Rectal smooth muscle tissue (tissue), 1 donor: ENCODE results near the gene GPS2.

Experiments
- H3K27ac ChIP-seq: one replicate; pipeline ENCODE4 v1.7.0; 2013; ENCODE audit warnings: low read depth, low read length, inconsistent platforms
- H3K27me3 ChIP-seq: one replicate; pipeline ENCODE4 v1.7.0; 2013; ENCODE audit warnings: low read length; ENCODE audit not compliant: control insufficient read depth, insufficient read depth
- H3K36me3 ChIP-seq: one replicate; pipeline ENCODE4 v1.7.0; 2013; ENCODE audit warnings: low read length; ENCODE audit not compliant: control insufficient read depth, insufficient read depth
- H3K4me1 ChIP-seq: one replicate; pipeline ENCODE4 v1.7.0; 2013; ENCODE audit warnings: low read length; ENCODE audit not compliant: control insufficient read depth, insufficient read depth
- H3K4me3 ChIP-seq: one replicate; pipeline ENCODE4 v1.7.0; 2013; ENCODE audit warnings: low read length
- H3K9ac ChIP-seq: one replicate; pipeline ENCODE4 v1.7.0; 2013; ENCODE audit warnings: low read length

GPS2 gene

GRCh38 chr17:7293159-7293558 is 22.0 kb downstream of the GPS2 start:
- H3K9ac ChIP-seq, result no peak overlapping the region
- peaks cover 31% of the 10 kb centered on the region for H3K4me1 ChIP-seq
- no peak overlapping the region for H3K27ac ChIP-seq
- H3K27me3 ChIP-seq, result peaks cover 6% of the 10 kb centered on the region
- H3K4me3 ChIP-seq, result no peak overlapping the region
- H3K36me3 ChIP-seq, result no peaks in the 10 kb centered on the region

- Histone ChIP-seq H3K36me3 (peaks cover under 1% of the 10 kb centered on the region), H3K4me1 (peaks cover 31% of the 10 kb centered on the region), H3K27ac (peak overlapping the region; percentile 26), H3K27me3 (peaks cover 6% of the 10 kb centered on the region), H3K9ac (no peak overlapping the region), H3K4me3 (no peak overlapping the region)
Measured at GRCh38 chr17:7292729-7293128, 22.4 kb downstream of the GPS2 start.

GRCh38 chr17:7292194-7292593 is 23.0 kb downstream of the GPS2 start:
- peaks cover 2% of the 10 kb centered on the region for H3K36me3 ChIP-seq
- H3K4me1 ChIP-seq, result peaks cover 31% of the 10 kb centered on the region
- H3K27ac ChIP-seq, result peak overlapping the region; percentile 26
- no peak overlapping the region for H3K4me3 ChIP-seq
- peaks cover 6% of the 10 kb centered on the region for H3K27me3 ChIP-seq
- H3K9ac ChIP-seq, result no peak overlapping the region

GRCh38 chr17:7290685-7291084 is 24.5 kb downstream of the GPS2 start:
- H3K36me3 ChIP-seq, result peaks cover 2% of the 10 kb centered on the region
- peaks cover 6% of the 10 kb centered on the region for H3K27me3 ChIP-seq
- H3K9ac ChIP-seq, result no peak overlapping the region
- H3K4me3 ChIP-seq, result no peak overlapping the region
- peak overlapping the region; percentile 3 for H3K27ac ChIP-seq
- peaks cover 22% of the 10 kb centered on the region for H3K4me1 ChIP-seq

- H3K27me3 ChIP-seq, result peaks cover 6% of the 10 kb centered on the region
- H3K4me1 ChIP-seq, result peaks cover 22% of the 10 kb centered on the region
- peaks cover 2% of the 10 kb centered on the region for H3K36me3 ChIP-seq
- no peak overlapping the region for H3K4me3 ChIP-seq
- H3K9ac ChIP-seq, result no peak overlapping the region
- peak overlapping the region; percentile 3 for H3K27ac ChIP-seq
Measured at GRCh38 chr17:7290166-7290565, 25.0 kb downstream of the GPS2 start.

GRCh38 chr17:7289256-7290032 is 25.7 kb downstream of the GPS2 start:
- Histone ChIP-seq H3K4me3 (no peak overlapping the region), H3K36me3 (peaks cover 6% of the 10 kb centered on the region), H3K4me1 (peaks cover 20% of the 10 kb centered on the region), H3K27ac (no peak overlapping the region), H3K27me3 (peaks cover 6% of the 10 kb centered on the region), H3K9ac (no peak overlapping the region)

- H3K27ac ChIP-seq, result no peak overlapping the region
- no peak overlapping the region for H3K4me3 ChIP-seq
- peaks cover 14% of the 10 kb centered on the region for H3K4me1 ChIP-seq
- peaks cover 8% of the 10 kb centered on the region for H3K36me3 ChIP-seq
- H3K9ac ChIP-seq, result no peak overlapping the region
- no peaks in the 10 kb centered on the region for H3K27me3 ChIP-seq
Measured at GRCh38 chr17:7285679-7286078, 29.5 kb downstream of the GPS2 start.

- Histone ChIP-seq H3K4me1 (peaks cover 15% of the 10 kb centered on the region), H3K27ac (no peak overlapping the region), H3K4me3 (no peak overlapping the region), H3K36me3 (peaks cover 8% of the 10 kb centered on the region), H3K9ac (no peak overlapping the region), H3K27me3 (no peaks in the 10 kb centered on the region)
Measured at GRCh38 chr17:7284911-7285310, 30.2 kb downstream of the GPS2 start.

- peak overlapping the region; percentile 57 for H3K4me3 ChIP-seq
Measured at GRCh38 chr17:7283471-7284216, 31.5 kb downstream of the GPS2 start.

GRCh38 chr17:7282752-7283321 is 32.3 kb downstream of the GPS2 start:
- Histone ChIP-seq H3K27me3 (no peaks in the 10 kb centered on the region), H3K4me3 (peak overlapping the region; percentile 57), H3K9ac (peak overlapping the region; percentile 46), H3K36me3 (peaks cover 8% of the 10 kb centered on the region), H3K27ac (peak overlapping the region; percentile 94), H3K4me1 (peaks cover 15% of the 10 kb centered on the region)

More at GRCh38 chr17:7283471-7284216, 31.5 kb downstream of the GPS2 start:
- peaks cover 8% of the 10 kb centered on the region for H3K36me3 ChIP-seq
- H3K27me3 ChIP-seq, result no peaks in the 10 kb centered on the region
- peak overlapping the region; percentile 94 for H3K27ac ChIP-seq
- H3K9ac ChIP-seq, result no peak overlapping the region
- peaks cover 15% of the 10 kb centered on the region for H3K4me1 ChIP-seq

- Histone ChIP-seq H3K4me3 (peak overlapping the region; percentile 57), H3K27me3 (no peaks in the 10 kb centered on the region), H3K9ac (peak overlapping the region; percentile 46), H3K36me3 (peaks cover 6% of the 10 kb centered on the region), H3K27ac (peak overlapping the region; percentile 94), H3K4me1 (peaks cover 15% of the 10 kb centered on the region)
Measured at GRCh38 chr17:7281953-7282751, 33.0 kb downstream of the GPS2 start.
